ENCODE measurements around the gene TAF7.
"Not testable (repeated sequence)": the region's sequence is repeated elsewhere in the genome, so short reads cannot be mapped to it uniquely, and the experiment has no call there.

The TAF7 gene, protein sequence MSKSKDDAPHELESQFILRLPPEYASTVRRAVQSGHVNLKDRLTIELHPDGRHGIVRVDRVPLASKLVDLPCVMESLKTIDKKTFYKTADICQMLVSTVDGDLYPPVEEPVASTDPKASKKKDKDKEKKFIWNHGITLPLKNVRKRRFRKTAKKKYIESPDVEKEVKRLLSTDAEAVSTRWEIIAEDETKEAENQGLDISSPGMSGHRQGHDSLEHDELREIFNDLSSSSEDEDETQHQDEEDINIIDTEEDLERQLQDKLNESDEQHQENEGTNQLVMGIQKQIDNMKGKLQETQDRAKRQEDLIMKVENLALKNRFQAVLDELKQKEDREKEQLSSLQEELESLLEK

DNA sequence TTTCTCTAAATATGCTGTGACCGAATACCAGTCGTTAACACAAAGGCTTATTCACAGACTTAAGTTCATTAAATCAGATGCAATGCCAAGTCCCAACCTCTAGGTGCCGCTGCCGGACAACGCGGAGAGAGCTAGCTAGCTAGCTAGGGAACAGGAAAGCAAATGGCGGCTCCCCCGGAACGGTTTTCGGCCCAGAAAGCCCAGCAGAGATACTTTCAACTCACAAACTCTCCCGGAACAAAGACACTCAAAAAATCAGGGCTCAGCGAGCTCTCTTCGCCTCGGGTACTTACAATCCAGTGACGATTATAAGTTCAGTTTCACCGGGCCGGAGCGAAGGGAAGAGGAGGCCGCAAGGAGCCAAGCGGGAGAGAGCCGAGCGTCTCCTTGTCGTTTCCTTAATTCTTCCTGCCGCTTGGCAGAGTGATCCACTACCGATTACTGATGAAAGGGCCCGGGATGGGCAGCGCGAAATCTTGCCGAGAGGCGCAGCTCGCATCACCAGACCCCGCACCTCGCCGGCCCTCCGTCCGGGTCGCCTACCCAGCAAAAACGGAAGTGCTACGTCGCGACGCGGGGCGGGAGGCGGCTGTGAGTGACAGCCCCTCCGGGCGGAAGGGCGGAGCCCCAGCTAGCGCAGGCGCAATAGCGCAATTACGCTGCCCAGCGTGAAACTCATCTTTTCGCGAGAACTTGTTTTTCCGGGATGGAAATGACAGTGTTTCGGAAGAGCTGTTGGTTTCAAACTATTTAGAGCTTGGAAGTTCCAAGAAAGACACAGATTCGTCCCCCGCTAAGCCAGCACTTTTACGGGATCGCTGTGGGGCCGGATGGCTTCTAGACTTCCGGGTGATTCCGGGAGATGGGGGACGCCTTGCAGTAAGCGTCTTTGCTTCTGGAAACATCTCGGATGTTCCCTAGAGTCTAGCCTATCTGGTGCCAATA, at the start of gene TAF7:
TAF7 (minus strand) TSS at position 560 of the 945 bp plus-strand sequence. CDS start 740 bp downstream, outside the sequence.
- peak; percentile 85 for DNase-seq (ENCODE audit: low read depth in 2 of 2)

DNA sequence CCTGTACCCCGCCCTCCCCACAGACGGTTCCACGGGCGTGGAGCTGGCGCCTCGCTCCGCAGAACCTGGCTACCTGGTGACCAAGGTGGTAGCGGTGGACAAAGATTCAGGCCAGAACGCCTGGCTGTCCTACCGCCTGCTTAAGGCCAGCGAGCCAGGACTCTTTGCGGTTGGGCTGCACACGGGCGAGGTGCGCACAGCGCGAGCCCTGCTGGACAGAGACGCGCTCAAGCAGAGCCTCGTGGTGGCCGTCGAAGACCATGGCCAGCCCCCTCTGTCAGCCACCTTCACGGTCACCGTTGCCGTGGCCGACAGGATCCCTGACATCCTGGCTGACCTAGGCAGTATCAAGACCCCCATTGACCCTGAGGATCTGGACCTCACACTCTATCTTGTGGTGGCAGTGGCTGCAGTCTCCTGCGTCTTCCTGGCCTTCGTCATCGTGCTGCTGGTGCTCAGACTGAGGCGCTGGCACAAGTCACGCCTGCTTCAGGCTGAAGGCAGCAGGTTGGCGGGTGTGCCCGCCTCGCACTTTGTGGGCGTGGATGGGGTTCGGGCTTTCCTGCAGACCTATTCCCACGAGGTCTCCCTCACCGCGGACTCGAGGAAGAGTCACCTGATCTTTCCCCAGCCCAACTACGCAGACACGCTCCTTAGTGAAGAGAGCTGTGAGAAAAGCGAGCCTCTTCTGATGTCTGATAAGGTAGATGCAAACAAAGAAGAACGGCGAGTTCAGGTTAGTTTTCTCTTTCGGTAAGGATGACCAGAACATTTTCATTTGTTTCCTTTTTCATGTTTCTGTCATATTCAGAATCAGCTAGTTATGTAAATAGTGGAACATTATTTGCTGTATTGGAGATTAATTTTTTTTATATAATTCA, 45.7 kb upstream of the TAF7 start:
- no peak for DNase-seq (ENCODE audit: low read depth in 2 of 2)

DNA sequence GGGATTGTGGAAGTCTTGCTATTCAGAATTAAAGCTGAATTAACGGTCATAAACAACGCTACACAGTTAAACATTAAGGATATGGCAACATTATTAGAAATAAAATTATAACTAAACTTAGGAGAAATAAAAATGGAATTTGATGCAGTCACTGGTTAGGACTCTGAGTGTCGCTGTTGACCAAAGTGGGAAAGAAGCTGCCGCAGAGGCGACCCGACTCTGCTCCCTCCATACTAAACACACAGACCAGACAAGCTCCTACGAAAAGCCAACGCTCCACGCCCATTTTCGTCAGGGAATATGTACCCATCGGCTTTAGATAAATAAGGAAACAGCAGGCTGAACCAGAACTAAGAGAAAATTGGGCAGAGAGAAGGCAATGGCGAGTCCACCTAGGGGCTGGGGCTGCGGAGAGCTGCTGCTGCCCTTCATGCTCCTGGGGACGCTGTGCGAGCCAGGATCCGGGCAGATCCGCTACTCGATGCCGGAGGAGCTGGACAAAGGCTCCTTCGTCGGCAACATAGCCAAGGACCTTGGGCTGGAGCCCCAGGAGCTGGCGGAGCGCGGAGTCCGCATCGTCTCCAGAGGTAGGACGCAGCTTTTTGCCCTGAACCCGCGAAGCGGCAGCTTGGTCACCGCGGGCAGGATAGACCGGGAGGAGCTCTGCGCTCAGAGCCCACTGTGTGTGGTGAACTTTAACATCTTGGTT, 43.5 kb upstream of the TAF7 start, which contains the start of gene PCDHGA5:
PCDHGA5 (plus strand) TSS at position 211 of the 709 bp plus-strand sequence; CDS start at position 380, 169 bp downstream.
- no peak for DNase-seq (ENCODE audit: low read depth in 2 of 2)

DNA sequence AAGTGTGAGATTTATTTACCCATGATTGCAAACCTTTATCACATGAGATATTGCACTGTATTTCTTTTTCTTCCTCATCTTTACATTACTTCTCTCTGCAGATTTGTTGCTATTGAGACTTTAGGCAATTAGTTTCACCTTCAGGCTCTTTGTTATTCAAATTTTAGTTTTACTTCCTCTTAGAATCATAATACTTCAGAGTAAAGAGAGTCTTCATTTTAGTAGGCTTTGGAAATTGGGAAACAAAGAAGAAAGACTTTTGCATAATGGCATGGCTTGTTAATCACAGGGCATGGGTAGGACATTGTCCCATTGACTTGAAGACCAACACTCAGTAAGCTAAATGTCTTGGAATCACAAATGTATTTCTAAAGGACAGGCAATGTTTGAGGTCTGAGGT, 42.1 kb upstream of the TAF7 start:
- no peak for DNase-seq (ENCODE audit: low read depth in 2 of 2)

DNA sequence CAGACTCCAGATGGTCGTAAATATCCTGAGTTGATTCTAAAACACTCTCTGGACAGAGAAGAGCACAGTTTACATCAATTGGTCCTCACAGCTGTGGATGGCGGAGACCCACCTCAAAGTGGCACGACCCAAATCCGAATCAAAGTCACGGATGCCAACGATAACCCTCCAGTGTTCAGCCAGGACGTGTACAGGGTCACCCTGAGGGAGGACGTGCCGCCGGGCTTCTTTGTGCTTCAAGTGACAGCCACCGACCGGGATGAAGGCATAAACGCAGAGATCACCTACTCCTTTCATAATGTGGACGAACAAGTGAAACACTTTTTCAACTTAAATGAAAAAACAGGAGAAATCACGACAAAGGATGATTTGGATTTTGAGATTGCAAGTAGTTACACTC, 40.1 kb upstream of the TAF7 start:
- no peak for DNase-seq (ENCODE audit: low read depth in 2 of 2)

DNA sequence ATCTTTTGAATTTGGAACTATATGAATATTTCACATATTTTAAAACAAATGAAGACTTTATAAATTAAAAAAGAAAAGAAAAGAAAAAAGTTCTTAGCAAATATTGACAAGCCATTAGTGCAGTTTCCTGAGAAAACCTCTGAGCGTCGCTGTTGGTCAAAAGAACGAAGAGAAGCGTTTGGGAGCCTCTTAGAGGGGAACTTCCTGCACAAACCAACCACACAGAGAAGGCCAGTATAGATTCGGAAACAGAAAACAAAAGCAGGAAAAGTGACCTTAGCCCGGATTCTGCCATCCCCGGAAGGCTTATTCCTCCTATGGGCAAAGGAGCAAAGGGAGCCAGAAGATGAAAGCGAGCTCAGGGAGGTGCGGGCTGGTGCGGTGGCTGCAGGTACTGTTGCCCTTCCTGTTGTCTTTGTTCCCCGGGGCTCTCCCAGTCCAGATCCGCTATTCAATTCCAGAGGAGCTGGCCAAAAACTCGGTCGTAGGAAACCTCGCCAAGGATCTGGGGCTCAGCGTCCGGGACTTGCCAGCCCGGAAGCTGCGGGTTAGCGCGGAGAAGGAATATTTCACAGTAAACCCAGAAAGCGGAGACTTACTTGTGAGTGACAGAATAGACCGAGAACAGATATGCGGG, 39.3 kb upstream of the TAF7 start, which contains the start of gene PCDHGB2:
PCDHGB2 (plus strand) TSS at position 205 of the 637 bp plus-strand sequence; CDS start at position 347, 142 bp downstream.
- DNase-seq (ENCODE audit: low read depth in 2 of 2), result no peak

DNA sequence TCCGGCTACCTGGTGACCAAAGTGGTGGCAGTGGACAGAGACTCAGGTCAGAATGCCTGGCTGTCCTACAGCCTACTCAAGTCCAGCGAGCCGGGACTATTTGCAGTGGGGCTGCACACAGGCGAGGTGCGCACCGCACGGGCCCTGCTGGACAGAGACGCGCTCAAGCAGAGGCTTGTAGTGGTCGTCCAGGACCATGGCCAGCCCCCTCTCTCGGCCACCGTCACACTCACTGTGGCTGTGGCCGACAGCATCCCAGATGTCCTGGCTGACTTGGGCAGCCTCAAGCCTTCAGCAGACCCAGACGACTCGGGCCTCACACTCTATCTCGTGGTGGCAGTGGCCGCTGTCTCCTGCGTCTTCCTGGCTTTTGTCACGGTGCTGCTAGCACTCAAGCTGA, 36.4 kb upstream of the TAF7 start:
- DNase-seq (ENCODE audit: low read depth in 2 of 2), result no peak

DNA sequence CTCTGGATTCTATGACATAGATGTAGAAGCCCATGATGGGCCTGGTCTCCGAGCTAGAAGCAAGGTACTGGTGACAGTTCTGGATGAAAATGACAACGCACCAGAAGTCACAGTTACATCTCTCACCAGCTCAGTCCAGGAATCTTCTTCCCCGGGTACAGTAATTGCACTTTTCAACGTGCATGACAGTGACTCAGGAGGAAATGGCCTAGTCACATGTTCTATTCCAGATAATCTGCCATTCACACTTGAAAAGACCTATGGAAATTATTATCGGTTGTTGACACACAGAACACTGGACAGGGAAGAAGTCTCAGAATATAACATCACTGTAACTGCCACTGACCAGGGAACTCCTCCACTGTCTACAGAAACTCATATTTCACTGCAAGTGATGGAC, 35.5 kb upstream of the TAF7 start:
- DNase-seq (ENCODE audit: low read depth in 2 of 2), result no peak

DNA sequence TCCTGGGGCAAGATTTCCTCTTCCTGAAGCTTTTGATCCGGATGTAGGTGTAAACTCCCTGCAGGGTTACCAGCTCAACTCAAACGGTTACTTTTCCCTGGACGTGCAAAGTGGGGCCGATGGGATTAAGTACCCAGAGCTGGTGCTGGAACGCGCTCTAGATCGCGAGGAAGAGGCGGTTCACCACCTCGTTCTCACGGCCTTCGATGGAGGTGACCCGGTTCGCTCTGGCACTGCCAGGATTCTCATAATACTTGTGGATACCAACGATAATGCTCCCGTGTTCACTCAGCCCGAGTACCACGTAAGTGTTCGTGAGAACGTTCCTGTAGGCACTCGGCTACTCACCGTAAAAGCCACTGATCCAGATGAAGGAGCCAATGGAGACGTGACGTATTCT, 35.1 kb upstream of the TAF7 start:
- no peak for DNase-seq (ENCODE audit: low read depth in 2 of 2)

DNA sequence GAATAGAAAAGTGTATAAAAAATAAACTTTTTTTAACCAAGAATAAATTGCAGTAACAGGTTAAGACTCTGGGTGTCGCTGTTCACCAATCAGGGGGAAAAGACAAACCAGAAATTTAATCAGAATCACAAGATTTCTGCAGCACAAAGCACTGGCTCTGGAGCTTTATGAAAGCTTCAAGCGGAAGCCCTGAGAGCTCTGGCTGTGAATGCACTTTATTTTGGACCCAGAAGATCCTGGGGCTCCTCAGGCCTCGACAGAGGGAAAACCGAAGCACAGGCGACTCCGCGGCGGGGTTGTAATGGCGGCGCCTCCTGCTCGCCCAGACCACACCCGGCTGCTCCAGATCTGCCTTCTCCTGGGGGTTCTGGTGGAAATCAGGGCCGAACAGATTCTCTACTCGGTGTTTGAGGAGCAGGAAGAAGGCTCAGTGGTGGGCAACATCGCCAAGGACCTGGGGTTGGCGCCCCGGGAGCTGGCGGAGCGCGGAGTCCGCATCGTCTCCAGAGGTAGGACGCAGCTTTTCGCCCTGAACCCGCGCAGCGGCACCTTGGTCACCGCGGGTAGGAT, 34.4 kb upstream of the TAF7 start, which contains the start of gene PCDHGA4:
PCDHGA4 (plus strand) TSS at position 122 of the 570 bp plus-strand sequence; CDS start at position 209, 87 bp downstream.
- no peak for DNase-seq (ENCODE audit: low read depth in 2 of 2)

DNA sequence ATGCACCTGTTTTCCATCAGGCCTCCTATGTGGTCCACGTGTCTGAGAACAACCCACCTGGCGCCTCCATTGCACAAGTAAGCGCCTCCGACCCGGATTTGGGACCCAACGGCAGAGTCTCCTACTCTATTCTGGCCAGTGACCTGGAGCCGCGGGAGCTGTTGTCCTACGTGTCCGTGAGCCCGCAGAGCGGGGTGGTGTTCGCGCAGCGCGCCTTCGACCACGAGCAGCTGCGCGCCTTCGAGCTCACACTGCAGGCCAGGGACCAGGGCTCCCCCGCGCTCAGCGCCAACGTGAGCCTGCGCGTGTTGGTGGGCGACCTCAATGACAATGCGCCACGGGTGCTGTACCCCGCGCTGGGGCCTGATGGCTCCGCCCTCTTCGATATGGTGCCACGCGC, 31.0 kb upstream of the TAF7 start:
- DNase-seq (ENCODE audit: low read depth in 2 of 2), result no peak

DNA sequence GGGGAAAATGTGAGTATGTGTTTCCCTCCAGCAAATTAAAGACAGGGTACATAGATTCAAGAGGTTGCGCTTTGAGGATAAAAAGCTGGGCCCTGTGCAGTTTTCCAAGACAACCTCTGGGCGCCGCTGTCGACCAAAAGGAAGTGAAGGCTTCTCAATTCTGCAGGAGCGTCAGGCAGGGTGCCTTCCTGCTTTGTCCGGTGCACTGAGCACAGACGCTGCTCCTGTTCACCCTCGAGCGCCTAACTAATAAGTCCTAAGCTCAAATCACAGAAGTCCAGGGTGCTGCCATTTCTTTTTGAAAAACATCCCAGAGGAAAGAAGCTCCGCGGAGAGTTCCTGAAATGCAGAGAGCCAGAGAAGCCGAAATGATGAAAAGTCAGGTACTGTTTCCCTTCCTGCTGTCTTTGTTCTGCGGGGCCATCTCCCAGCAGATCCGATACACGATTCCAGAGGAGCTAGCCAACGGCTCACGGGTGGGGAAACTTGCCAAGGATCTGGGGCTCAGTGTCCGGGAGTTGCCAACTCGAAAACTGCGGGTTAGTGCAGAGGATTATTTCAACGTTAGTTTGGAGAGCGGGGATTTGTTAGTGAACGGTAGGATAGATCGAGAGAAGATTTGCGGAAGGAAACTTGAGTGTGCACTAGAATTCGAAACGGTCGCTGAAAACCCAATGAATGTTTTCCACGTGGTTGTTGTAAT, 29.5 kb upstream of the TAF7 start, which contains the start of gene PCDHGB1:
PCDHGB1 (plus strand) TSS at position 183 of the 703 bp plus-strand sequence; CDS start at position 345, 162 bp downstream.
- no peak for DNase-seq (ENCODE audit: low read depth in 2 of 2)

DNA sequence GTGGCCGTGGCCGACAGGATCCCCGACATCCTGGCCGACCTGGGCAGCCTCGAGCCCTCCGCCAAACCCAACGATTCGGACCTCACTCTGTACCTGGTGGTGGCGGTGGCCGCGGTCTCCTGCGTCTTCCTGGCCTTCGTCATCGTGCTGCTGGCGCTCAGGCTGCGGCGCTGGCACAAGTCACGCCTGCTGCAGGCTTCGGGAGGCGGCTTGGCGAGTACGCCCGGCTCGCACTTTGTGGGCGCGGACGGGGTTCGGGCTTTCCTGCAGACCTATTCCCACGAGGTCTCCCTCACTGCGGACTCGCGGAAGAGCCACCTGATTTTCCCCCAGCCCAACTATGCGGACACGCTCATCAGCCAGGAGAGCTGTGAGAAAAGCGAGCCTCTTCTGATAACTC, 25.4 kb upstream of the TAF7 start:
- DNase-seq (ENCODE audit: low read depth in 2 of 2), result not testable (repeated sequence)

DNA sequence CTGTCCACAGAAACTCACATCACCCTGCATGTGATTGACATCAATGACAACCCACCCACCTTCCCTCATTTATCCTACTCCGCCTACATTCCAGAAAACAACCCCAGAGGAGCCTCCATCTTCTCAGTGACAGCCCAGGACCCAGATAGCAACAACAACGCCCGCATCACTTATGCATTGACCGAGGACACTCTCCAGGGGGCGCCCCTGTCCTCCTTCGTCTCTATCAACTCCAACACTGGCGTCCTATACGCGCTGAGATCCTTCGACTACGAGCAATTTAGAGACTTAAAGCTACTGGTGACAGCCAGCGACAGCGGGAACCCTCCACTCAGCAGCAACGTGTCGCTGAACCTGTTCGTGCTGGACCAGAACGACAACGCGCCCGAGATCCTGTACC, 24.7 kb upstream of the TAF7 start:
- DNase-seq (ENCODE audit: low read depth in 2 of 2), result no peak

DNA sequence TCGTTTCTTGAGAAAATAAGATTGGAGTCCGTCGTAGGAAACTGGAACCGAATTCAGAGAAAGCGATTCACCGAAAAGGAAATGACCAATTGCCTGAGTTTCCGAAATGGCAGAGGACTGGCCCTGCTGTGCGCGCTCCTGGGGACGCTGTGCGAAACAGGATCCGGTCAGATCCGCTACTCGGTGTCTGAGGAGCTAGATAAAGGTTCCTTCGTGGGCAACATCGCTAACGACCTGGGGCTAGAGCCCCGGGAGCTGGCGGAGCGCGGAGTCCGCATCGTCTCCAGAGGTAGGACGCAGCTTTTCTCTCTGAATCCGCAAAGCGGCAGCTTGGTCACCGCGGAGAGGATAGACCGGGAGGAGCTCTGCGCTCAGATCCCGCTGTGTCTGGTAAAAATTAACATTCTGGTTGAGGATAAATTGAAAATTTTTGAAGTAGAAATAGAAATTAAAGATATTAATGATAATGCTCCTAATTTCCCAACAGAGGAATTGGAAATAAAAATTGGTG, 23.4 kb upstream of the TAF7 start:
- DNase-seq (ENCODE audit: low read depth in 2 of 2), result no peak

DNA sequence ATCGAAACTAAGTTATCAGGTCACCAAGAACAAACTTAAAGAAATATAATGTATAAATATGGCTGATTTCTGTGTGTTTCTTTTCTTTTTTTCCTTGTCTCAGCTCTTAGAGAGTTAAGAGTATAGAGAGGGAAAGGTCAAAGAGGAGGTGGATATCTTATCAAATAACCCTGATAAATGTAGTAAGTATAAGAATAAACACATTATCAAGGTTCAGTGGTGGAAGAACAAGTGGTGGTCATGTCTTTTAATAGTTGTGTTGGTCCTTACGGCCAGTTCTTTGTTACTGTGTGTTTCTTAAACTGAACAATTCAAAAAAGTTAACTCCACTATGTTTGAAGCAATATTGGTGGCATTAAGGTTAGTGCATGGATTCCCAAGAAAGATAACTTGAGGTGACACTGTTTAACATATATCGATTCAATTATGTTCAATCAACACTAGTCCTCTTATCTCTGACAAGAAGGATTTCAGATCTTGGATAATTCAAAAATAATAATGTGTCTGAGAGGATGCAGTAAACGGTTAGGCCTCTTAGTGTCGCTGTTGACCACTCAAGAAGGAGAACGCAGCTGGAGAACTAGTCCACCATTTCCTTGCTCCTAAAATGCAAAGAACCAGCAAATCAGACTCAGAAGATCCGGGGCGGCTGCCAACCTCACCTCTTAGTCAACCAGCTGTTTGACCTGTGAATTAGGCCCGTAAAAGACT, 22.8 kb upstream of the TAF7 start, which contains the start of gene PCDHGA3:
PCDHGA3 (plus strand) TSS at position 588 of the 711 bp plus-strand sequence. CDS start 205 bp downstream, outside the sequence.
- DNase-seq (ENCODE audit: low read depth in 2 of 2), result no peak

DNA sequence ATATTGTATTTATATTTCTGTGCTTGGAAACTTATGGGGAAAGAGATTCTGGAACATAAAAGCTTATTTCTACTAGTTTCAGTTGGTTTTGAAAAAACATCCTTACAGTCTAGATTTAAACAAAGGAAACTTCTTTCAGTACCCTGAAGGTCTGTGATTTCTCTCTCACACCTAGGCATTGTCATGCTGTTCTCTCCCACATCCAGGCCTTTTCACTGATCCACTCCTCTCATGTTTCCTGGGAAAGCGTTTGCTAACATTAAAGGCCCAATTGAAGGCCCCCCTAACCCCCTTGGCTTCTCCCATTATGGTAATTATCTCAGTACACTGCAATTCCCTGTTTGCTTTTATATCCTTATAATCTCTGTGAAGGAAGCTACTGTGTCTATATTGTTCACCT, 22.2 kb upstream of the TAF7 start:
- DNase-seq (ENCODE audit: low read depth in 2 of 2), result no peak

DNA sequence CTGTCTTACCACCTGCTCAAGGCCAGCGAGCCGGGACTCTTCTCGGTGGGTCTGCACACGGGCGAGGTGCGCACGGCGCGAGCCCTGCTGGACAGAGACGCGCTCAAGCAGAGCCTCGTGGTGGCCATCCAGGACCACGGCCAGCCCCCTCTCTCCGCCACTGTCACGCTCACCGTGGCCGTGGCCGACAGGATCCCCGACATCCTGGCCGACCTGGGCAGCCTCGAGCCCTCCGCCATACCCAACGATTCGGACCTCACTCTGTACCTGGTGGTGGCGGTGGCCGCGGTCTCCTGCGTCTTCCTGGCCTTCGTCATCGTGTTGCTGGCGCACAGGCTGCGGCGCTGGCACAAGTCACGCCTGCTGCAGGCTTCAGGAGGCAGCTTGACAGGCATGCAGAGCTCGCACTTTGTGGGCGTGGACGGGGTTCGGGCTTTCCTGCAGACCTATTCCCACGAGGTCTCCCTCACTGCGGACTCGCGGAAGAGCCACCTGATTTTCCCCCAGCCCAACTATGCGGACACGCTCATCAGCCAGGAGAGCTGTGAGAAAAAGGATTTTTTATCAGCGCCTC, 20.3 kb upstream of the TAF7 start:
- DNase-seq (ENCODE audit: low read depth in 2 of 2), result not testable (repeated sequence)

Data from activated CD8-positive, alpha-beta memory T cell treated with anti-CD3 and anti-CD28 coated beads for 4 hours (primary cell).